Activated CD4-positive, alpha-beta T cell treated with anti-CD3 and anti-CD28 coated beads, Interleukin-10, Interleukin-2, amounts not matched to agents 100 ng/mL and 50 ng/mL, durations not matched to agents 16 hours and 8 hours (primary cell): ENCODE data around the gene RPTOR.

Experiments
- DNase-seq: peaks from one replicate; pipeline ENCODE4 v3.0.0-alpha.2; 2020

RPTOR gene

DNA sequence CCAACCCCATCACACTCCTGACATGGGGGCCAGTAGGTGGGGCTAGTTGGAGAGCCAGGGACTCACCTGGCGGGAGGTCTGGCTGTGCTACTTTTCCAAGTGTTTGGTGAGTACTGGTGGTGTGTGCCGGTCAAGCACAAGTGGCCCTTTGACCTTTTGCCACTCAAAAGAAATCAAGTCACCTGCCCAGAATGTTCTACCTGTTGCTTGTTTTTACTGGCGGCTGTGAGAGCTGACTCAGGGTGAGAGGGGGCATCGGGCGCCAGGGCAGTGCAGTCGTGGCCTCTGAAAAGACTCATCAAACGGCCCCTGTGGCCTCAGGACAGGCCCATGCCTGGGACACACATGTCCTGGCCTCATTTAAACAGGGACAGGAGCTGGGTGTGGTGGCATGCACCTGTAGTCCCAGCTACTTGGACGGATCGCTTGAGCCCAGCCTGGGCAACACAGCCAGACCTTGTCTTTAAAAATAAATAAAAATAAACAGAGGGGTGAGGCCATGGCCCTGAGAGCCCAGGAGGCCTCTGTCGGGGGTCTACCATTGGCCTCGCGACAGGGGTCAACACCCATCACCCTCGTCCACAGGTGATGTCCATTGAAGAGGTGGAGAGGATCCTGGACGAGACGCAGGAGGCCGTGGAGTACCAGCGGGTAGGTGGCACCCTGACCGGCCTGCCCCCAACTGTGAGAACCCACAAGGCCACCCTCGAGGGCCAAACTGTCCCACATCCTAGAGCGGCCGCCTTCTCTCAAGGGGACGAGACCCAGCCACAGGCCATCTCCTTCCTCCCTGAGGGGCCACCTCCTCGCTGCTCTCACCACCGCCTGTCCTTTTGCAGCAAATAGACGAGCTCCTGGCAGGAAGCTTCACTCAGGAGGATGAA lies 452.0 kb downstream of the RPTOR start:
- no peak for DNase-seq

DNA sequence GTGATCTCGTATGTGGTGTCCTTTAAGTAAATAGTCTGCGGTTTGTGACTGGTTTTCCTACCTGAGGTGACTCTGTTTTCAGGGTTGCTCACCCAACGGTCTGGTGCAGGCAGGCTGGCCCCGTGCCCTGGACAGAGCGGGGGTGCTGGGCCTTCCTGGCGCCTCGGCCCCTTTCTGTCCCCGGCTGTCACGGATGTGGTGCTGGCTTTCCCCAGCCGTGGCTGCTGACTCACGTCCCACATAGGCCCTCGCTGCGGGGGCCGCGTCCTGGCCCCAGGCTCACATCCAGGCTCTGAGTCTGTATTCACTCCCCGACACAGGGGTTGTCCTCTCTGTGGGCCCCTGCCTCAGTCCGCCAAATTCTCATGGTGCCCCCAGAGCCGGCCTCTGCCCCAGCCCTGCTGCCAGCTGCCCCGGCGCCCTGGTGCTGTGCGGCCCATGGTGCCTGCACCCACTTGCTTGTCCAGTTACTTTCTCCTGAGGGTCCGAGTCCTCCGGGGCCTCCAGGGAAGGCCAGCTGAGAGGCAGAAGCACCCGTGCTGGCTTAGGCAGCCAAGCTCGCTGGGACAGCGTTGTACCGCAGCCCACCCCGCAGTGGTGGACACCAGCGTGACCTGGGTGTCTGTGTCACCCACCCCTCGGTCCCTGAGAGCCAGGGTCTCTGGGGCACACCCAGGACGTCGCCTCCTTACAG lies 452.9 kb downstream of the RPTOR start:
- no peak for DNase-seq

DNA sequence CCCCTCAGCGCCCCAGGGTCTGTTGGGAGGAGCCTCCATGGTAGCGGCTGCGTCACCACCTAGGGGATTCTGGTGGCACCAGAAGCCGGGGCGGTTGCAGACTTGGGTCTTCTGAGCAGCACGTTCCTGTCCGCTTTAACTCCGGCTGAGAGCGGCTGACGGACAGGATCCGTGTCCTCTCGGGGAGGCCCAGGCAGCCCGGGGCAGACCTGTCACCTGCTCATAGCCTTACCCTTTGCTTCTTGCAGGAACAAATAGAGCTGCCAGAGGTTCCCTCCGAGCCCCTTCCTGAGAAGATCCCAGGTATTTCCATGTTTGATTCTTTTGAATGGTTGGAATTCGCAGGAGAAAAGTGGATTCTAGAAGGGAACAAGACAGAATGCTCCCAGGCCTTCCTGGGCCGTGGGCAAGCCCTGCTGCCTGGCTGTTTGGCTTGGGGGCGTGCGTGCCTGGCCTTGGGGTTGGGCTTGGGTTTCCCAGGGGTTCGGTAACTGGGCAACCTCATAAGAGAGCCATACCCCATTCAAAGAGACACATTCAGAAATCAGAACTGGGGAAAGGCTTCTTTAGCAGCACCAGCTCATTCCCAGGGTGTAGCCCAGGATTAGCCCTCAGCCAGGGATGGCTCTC lies 453.6 kb downstream of the RPTOR start:
- no peak for DNase-seq

DNA sequence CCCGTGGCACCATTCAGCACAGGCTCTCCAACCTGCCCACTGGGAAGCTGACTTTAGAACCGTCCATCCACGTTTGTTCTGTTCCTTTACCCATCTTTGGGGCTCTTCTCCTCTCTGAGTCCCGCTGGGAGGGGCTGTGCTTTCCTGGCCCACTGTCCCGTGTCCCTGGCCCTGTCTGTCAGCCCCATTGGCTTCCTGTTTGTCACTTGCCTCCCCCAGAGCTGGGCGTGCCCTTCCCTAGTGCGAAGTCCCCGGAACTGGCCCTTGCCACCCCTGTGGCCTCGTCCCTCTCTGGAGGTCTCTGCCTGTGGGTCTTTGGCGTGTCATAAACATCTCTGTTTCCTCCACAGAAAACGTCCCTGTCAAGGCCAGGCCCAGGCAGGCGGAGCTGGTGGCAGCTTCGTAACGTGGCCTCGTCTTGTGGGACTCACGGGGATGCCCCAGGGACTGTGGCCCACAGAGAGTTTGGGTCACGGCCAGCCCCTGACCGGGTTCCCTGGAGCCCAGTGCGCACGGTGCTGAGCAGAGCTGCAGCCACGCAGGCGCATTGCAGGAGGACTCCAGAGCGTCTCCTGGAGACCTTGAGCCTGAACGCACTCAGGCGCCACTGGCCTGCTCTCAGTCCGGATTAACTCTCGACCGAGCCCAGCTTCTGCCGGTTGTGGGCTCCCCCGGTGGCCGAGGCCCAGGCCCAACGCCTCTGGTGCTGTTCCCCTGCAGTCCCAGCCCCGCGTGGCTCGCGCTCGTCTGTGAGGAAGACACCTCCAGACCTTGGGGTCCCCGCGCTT lies 454.3 kb downstream of the RPTOR start:
- DNase-seq: no peak

DNA sequence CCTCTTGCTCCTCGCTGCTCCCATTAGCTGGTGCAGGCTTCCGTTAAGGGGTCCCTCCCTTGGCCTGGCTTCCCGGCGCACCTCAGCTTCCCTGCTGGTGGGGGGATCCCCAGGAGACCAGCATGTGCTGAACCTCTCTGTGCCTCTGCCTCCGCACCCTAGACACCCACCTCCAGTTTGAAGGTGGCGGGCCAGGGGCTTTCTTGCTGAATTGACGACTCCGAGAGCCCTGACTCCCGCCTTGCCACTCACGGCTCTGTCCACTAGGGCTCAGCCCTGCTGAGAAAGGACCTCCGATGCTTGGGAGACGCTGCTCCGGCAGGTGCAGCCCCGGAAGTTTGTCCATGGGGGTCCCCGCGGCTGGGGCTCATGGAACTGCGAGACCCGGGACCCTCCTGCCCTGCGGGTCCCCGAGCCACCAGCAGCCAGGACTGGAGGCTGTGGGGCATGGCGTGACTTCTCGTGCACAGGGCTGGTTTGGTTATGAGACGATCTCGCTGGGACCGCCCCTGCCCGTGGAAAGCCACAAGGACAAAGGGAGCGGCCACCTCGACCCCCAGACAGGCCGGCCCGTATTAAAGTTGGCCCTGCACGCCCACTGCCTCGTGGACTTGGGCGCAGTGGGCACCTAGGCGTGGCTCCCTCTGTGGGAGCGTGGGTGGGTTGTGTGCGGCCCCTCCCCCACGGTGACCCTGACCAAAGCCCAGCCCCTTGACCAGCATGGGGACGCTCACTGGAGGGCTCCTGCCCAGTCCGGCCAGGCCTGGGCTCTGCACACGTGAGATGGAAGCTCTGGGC lies 455.1 kb downstream of the RPTOR start:
- DNase-seq: no peak

DNA sequence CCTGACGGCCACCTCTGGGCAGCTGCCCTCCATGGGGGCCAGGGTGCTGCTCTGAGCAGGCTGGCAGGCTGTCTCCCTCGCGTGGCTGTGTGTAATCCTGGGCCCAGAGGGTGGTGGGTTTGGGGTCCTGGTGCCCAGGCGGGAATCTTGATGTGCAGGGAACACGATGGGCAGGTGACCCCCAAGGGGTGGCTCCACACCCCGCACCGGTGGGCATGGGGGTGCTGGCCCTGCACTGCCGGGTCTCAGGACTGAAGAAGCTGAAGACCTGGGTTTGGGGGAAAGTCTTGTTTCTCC lies 455.6 kb downstream of the RPTOR start:
- no peak for DNase-seq

DNA sequence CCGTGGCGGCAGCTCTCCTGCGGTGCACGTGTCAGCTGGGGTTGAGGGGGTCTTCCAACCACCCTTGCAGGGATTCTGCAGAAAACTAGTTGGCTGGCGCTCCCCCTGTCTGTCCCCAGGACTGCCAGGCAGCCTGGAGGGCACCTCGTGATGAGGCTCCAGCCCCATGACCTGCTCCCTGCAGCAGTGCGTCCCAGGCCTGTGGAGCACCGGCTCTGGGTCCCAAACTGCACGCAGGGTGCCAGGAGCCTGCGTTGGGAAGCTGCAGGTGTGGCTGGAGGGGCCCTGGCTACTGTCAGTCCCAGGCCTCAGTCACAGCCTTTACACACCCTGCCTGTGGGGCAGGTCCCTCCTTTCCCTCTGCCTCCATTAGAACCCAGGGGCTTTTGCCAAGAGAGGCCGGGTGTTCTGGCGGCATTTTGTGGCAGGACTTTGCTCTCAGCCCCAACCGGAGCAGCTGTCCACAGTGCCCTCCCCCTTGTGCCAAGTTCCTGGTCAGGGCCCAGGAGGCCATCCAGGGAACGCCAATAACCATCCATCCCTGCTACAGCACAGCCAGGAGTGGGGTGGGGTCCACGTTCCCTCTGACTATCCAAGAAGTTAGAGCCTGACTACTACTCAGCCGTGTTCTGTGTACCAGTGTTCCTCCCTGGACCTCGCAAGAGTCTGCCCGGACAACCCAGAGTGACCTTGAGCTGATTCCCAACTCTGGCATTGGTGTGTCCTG lies 456.2 kb downstream of the RPTOR start:
- no peak for DNase-seq

DNA sequence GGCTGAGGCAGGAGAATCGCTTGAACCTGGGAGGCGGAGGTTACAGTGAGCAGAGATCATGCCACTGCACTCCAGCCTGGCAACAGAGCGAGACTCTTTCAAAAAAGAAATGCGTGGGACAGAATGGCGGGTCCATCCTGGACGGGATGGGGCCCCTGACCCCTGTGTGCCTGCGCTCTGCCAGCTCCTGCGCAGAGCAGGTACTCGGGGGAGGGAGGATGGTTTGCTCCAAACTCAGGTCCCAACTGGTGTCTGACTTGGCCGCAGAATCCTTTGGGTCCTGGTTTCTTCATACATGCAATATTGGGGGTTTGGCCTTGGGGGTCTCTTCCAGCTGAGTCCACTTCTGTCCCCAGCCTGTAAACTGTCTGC lies 457.4 kb downstream of the RPTOR start:
- no peak for DNase-seq

DNA sequence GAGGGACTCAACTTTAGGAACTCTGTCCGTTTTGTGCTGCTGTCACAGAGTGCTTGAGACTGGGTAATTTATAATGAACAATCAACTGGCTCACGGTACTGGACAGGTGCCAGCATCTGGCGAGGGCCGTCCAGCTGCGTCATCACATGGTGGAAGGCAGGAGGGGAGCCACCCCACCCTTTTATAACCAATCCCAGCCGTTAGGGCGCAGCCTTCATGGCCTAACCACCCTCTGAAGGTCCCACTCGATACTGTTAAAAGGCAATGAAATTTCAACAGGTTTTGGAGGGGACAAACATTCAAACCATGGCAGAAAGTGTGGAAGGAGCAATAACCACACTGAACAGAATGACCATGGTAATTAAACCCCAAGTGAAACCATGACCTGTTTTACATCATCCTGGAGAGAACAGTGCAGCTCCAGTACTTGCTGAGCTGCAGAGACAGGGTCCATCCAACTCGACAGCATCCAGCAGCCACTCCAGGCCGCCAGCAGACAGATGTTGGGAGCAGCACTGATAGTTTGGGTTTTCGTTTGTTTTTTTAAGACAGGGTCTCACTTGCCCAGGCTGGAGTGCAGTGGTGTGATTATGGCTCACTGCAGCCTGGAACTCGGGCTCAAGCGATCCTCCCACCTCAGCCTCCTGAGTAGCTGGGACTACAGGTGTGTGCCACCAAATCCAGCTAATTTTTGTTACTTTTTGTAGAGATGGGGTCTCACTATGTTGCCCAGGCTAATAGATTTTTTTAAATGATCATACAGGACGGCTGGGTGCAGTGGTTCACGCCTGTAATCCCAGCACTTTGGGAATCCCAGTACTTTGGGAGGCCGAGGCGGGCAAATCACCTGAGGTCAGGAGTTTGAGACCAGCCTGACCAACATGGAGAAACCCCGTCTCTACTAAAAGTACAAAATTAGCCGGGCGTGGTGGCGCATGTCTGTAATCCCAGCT lies 458.0 kb downstream of the RPTOR start:
- DNase-seq: no peak

DNA sequence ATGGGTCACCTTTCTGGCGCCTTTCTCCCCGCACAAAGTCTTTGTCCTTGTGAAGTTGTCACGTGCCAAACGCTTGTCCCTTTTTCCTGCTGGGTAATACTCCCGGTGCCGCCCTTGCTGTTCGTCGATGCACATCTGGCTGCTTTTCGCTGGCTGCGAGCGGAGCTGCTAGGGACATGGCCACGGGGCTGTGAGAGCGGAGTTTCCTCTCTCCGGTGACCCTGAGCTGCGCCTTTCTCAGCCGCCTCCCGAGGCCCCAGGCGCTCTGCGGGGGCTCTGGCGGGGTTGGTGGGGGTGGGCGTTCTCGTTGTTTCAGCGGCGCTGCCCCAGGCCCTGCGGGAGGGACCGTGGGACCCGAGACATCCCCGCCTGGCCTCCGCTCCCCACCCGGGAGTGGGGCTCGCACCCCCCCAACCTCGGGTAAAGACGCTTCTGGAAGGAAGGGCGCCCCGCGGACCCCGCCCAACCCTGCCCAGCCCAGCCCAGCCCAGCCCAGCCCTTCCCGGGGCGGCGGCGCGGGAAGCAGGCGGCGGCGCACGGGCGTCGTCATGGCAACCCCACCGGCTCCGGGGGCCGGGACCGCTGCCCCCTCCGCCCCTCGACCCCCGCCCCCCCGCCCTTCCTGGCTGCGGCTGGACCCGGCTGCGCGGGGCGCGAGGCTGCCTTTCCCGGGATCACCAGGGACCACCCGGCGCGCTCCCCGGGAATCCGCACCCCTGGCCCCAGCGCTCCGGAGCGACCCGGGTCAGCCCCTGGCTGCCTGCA lies 459.3 kb downstream of the RPTOR start:
- no peak for DNase-seq

DNA sequence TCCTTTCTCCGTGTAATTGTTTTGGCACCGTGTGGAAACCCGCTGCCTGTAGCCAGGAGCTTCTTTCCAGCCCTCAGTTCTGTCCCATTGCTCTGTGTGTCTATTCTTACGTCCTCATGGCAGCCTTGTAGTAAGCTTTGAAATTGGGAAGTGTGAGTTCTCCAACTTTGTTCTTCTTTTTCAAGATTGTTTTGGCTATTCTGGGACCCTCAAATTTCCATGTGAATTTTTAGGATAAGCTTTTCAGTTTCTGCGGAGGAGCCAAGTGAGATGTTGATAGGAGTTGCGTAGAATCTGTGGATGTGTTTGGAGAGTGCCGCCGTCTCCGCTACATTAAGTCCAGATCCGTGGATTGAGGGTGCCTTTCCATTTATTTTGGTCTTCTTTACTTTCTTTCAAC lies 462.3 kb downstream of the RPTOR start:
- no peak for DNase-seq

DNA sequence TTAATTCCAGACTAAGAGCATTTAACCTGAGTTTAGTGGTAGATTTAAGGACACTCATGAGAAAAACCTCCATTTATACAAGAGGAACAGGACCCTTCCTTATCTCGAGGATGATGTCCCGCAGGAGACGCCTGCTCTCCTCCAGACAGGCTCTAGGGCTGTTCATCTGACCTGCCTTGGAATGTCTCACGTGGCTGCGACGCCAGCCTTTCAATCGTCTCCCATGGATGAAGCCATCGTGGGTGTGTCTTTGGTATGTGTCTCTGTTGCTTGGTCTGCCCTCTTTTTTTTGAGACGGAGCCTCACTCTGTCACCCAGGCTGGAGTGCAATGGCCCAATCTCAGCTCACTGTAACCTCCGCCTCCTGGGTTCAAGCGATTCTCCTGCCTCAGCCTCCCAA lies 463.5 kb downstream of the RPTOR start:
- DNase-seq: no peak

DNA sequence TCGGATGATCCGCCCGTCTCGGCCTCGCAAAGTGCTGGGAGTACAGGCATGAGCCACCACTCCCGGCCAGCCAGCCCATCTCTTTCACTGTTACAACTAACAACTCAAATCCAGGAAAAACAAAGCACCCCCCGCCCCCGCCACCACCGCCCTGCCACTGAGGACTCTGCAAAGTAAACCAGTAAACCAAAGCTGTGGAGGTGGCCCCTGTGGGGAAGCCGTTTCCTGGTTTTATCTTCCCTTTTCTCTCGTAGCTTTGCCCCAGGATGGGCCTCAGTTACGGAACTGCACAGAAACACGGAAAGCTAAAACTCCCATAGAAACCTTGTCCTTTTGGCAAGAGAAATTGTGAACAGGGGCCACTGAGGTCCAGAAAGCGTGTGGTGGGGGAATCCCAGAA lies 464.5 kb downstream of the RPTOR start:
- no peak for DNase-seq

DNA sequence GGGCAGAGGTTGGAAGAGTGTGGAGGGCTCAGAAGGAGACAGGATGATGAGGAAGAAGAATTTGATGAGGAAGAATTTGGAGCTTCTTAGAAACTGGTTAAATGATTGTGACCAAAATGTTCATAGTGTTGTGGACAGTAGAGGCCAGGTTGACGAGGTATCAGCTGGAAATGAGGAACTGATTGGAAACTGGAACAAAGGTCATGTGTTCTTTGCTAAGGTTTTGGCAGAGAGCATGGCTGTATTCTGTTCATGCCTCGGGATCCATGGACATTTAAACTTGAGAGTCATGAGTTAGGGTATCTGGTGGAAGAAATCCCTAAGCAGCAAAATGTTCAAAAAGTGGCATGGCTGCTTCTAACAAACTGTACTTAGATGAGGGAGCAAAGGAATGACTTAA lies 466.3 kb downstream of the RPTOR start:
- DNase-seq: no peak

DNA sequence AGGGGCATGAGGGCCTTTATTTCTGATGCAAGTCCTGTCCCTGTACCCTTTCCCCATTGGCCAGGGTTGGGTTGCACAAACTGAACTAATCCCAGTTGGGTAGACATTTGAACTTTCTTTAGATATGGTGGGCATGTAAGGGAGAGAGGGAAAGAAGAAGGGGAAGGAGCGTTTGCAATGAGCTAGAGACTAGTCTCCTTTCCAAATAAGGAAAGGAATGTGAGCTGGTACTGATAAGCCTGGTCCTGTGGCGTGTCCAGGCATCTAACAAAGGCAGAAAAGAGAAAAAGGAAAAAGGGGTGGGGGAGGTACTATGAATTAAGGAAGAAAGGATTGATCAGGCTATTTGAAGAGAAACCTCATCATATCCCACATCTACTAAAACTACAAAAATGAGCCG lies 467.3 kb downstream of the RPTOR start:
- DNase-seq: no peak

DNA sequence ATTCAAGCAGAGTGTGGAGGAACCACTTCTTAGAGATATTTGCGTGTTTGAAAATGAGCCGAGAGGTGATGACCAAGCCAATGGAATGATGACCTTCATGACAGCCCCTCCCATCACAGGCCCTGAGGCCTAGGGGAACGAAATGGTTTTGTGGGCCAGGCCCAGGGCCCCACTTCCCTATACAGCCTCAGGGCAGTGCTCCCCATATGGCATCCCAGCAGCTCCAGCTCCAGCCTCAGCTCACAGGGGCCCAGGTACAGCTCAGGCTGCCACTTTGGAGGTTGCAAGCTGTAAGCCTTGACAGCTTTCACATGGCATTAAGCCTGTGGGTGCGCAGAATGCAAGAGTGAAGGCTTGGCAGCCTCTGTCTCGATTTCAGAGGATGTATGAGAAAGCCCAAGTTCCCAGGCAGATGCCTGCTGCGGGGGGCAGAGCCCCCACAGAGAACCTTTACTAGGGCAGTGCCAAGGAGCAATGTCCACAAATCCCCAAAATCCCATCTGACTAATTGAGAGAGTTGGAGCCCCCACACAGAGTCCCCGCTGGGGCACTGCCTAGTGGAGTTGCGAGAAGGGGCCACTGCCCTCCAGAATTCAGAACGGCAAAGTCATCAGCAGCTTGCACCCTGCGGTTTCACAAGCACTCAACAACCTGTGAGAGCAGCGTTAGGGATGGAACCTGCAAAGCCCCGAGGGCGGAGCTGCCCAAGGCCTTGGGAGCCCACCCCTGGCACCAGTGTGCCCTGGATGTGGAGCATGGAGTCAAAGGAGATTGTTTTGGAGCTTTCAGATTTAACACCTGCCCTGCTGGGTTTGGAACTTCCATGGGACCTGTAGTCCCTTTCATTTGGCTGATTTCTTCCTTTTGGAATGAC lies 468.2 kb downstream of the RPTOR start:
- no peak for DNase-seq

DNA sequence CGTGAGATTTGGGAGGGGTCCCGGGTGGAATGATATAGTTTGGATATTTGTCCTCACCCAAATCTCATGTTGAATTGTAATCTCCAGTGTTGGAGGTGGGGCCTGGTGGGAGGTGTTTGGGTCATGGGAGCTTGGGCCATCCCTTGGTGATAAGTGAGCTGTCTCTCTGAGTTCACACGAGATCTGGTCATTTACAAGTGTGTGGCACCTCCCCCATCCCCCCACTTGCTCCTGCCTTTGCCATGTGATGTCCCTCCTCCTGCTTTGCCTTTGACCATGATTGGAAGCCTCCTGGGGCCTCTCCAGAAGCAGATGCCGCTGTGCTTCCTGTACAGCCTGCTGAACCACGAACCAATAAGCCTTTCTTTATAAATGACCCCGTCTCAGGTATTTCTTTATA lies 469.0 kb downstream of the RPTOR start:
- no peak for DNase-seq

DNA sequence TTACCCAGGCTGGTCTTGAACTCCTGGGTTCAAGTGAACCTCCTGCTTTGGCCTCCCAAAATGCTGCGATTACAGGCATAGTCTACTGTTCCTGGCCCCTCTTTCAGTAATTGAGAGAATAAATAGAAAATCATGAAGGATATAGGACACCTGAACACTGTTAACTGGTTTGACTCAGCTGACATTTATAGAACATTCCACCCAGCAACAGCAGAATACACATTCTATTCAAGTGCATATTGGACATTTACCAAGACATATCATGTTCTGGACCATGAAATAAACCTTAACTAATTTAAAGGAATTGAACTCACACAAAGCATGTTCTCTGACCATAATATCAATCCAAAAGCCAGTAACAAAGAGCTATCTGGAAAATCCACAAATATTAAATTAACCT lies 470.5 kb downstream of the RPTOR start:
- no peak for DNase-seq
